GM15510 (cell line): ENCODE results near the gene PDZRN3.

Experiments
- POLR2A ChIP-seq: IDR thresholded peaks from 3 replicates; pipeline ENCODE4 v1.6.1; 2011; ENCODE audit warnings: borderline replicate concordance; ENCODE audit not compliant: insufficient read length; ENCODE audit errors: extremely low read depth

PDZRN3 gene

GRCh38 chr3:73508330-73508954 is 116.3 kb downstream of the PDZRN3 start:
- no peak for TF ChIP-seq POLR2A

DNA sequence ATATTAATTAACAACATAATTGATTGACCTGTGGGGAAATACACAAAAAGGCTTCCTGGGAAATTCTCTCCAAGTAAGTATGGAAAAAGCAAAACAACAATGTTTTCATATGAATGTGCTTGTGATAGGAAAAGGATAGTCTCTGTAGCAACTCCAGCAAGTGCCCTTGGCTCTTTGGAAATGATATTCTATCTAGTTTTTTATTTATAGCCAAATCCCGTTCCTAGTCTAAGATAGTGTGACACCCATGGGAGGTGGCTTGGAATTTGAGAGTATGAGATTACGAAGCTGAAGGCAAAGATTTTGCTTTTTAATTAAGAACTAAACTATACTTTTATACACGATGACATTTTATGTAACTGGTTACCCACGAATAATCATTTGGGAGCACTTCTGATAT is 119.9 kb downstream of the PDZRN3 start:
- no peak for TF ChIP-seq POLR2A

GRCh38 chr3:73504239-73504638 is 120.5 kb downstream of the PDZRN3 start:
- no peak for TF ChIP-seq POLR2A

DNA sequence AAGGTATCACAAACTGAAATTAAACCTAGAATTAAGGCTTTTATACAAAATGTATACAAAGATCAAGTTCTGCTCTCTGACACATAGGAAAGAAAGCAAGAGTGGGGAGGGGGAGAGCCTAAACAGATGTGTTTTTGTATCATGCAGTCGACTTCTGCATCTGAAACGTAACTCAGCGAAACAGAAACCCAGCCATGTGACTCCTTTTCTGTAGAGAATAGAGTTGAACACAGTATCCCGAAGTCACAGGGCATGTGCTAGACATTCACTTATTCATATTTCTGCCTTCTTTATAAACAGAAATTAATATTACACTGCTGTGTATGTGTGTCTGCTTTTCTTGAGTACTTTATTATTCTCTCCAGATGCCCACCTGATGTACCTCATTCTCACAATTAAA is 121.0 kb downstream of the PDZRN3 start:
- no peak for TF ChIP-seq POLR2A

DNA sequence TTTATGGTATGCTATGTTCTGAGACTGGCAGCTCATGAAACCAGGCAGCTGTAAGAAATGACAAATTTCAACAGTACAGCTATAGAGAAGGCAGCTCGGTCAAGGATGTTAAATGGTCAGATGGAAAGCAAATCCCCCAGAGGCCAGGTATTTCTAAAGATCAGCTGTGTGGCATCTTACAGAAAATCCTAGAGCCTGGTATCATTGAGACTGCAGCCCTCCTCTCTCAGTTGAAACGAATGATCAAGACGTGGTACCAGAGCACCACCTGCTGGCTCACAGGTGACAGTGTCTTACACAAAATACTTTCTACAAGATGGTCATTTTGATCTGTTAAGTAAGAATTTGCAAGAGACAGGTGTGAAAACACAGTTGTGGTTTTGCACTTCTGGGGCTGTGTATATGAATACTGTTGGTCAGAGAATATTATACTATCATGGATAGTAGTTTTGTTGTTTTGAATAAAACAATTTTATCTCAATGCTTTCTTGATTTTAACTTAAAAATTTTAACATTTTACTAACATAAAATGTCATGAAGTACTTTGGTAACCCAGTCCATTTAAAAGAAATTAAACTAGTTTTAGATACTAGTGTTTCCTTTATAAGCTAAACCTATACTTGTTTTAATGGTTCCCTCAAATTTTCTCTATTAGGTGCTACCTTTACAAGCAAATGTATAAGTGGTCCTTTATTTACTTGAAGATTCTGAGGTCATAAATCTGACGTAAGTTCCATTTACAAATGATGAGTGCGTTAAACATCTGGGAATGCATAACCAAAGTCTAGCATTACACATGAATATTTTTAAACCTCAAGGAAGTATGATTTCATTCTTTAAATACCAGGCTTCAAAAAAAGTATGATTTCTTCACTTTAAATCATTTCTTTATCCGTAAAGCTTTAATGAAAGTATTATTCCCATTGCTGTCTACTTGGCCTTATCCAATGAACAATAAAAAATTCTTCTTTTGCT is 121.8 kb downstream of the PDZRN3 start:
- no peak for TF ChIP-seq POLR2A

- no peak for TF ChIP-seq POLR2A
These were observed 124.4 kb downstream of the PDZRN3 start for GRCh38 chr3:73500321-73500720.

- TF ChIP-seq POLR2A: no peak
These were observed 125.0 kb downstream of the PDZRN3 start for GRCh38 chr3:73499787-73500186.

- no peak for TF ChIP-seq POLR2A
These were observed 125.7 kb downstream of the PDZRN3 start for GRCh38 chr3:73498764-73499622.

GRCh38 chr3:73497646-73498406 is 126.9 kb downstream of the PDZRN3 start:
- no peak for TF ChIP-seq POLR2A

DNA sequence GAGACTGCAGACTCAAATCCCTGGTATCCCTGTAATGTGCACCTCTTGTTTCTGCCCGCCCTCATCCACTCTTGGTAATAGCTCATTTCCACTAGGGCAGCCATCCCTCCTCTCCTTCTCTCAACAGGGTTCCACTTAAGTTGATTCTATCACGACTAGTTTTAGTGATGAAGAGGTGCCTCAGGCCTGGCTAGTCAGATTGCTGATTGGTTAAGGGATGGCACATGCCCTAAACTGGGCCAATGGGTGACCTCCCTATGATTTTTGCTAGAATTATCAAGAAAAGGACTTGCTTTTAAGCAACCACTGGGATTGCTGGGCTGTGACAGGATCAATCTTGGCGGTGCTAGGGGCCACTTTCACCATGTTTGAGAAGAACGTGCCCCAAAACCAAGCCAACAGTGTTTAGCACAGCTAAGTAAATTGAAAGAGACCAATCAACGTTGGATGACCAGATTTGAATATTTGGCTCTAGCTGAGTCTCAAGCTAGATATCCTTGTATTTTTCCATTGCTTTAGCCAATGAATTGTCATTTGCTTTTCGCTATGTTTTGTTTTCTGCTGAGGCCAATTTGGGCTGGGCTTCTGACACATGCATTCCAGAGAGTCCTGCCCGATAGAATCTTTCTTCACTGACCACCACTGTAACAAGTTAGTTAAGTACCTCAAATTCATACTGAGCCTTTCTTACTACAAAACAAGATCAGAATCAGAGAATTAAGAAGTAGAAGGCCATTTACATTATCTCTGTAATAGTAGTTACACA is 131.0 kb downstream of the PDZRN3 start:
- no peak for TF ChIP-seq POLR2A

- no peak for TF ChIP-seq POLR2A
These were observed 132.6 kb downstream of the PDZRN3 start for GRCh38 chr3:73492186-73492585.

DNA sequence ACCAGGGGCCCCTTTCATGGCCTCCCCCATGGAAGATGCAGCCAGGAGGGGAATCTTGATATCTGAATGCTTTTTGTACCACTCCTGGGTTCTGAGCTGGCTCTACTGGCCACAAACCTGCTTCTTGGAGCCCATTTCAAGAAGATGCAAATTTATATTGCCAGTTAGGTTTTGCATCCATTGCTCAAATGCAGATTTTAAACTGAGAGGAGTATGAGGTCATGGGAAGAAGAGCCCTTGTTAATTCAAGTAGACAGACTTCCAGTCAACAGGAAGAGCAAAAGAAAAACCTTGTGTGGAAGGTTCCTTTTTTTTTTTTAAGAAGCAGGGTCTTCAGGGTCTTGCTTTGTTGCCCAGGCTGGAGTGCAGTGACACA is 133.5 kb downstream of the PDZRN3 start:
- TF ChIP-seq POLR2A: no peak

DNA sequence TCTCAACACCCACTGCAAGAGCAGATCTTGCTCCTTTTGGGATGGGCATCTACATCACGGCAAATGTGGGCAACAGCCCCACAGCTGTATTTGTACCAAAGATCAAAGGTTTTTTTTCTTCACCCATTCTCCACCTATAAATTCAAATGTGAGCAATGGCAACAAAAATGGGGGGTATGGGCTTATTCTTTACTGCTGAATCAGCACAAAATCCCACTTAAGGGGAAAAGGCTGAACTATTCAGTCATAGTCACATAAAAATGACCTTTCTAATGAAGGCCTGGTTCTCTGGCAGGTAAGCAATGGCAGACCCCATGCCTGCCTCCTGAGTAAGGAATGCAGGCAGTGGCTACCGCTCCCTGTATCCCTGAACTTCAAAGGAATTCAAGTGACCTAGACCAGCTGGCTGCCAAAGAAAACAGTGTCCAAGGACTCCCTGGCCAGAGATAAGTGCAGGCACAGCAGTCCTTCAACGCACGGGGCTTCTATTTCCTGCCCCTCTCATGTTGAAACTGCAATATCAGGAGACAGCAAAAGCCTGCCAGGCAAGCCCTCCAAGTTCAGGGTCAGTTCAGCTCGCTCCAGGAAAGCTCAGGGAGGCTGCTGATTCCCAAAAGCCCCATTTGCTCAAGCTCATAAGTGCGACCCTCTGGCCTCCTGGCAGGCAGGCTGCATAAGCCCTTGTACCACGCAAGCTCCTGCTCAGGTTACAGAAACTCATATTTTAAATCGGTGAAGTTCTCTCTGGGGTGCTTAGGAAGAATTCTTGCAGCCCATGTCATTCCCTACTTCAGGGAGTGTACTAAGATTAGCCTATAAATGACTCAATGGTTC is 134.1 kb downstream of the PDZRN3 start:
- TF ChIP-seq POLR2A: no peak
